SK-N-SH (cell line): Measurements from ENCODE around the gene ACAP1. TPM values are rescaled to one million over a fixed set of nuclear protein-coding genes. Genes with fewer than 3 reads are reported as not detected.

Source experiments
- CTCF ChIA-PET: fragments of 300-600, 350-600 bp; formaldehyde crosslinking; extraction: SDS; loops from one replicate; lab custom pipeline; 2021; lab: Yijun Ruan, JAX
- POLR2A ChIA-PET: fragments of 350-600 bp; sonication (Branson Sonifier 250); formaldehyde crosslinking; extraction: SDS; loops from one replicate; lab custom pipeline; 2020; ENCODE audit warnings: antibody characterized with exemption, inconsistent platforms; lab: Yijun Ruan, JAX
- DNase-seq: peaks from one replicate; pipeline ENCODE4 v3.0.0; 2012
- H2AFZ ChIP-seq: fragments of 200-600 bp; sonication (generic); 2 replicates; pipeline ENCODE4 v1.8.1; 2016; ENCODE audit warnings: antibody characterized with exemption, mild to moderate bottlenecking, low read depth
- H3F3A ChIP-seq: fragments of 200-600 bp; sonication (generic); replicated peaks from 2 replicates; pipeline ENCODE3; 2016; ENCODE audit warnings: antibody characterized with exemption, mild to moderate bottlenecking; ENCODE audit not compliant: insufficient read depth
- H3K27ac ChIP-seq, 2 experiments: fragments of 200-500 bp in 1 of 2; fragments of 200-600 bp in 1 of 2; sonication (Bioruptor generic) in 1 of 2; sonication (generic), shearing (Covaris generic) in 1 of 2; 2 replicates each; pipeline versions ENCODE4 v1.5.1 to v1.6.1; 2014 to 2016; ENCODE audit warnings: low read depth in 2 of 2, inconsistent platforms in 1 of 2, low read length in 1 of 2, mild to moderate bottlenecking in 1 of 2, mixed read lengths in 1 of 2
- H3K27me3 ChIP-seq: fragments of 200-600 bp; sonication (generic), shearing (Covaris generic); 2 replicates; pipeline ENCODE4 v1.6.1; 2016; ENCODE audit warnings: mixed run types; ENCODE audit not compliant: insufficient read depth
- H3K36me3 ChIP-seq, 2 experiments: fragments of 200-500 bp in 1 of 2; fragments of 200-600 bp in 1 of 2; sonication (Bioruptor generic) in 1 of 2; sonication (generic) in 1 of 2; replicated peaks in 1 of 2; 2 replicates each; pipeline versions ENCODE3 to v1.5.1; 2014 to 2016; ENCODE audit warnings: low read length in 1 of 2, mild to moderate bottlenecking in 1 of 2; ENCODE audit not compliant: insufficient read depth in 2 of 2, control insufficient read depth in 1 of 2
- H3K4me1 ChIP-seq, 2 experiments: fragments of 200-500 bp in 1 of 2; fragments of 200-600 bp in 1 of 2; sonication (Bioruptor generic) in 1 of 2; sonication (generic), shearing (Covaris generic) in 1 of 2; 2 replicates each; pipeline versions ENCODE4 v1.5.1 to v1.6.1; 2014 to 2016; ENCODE audit warnings: low read depth in 1 of 2, low read length in 1 of 2, mixed run types in 1 of 2; ENCODE audit not compliant: insufficient read depth in 2 of 2, control insufficient read depth in 1 of 2
- H3K4me2 ChIP-seq: fragments of 200-600 bp; sonication (generic), shearing (Covaris generic); 2 replicates; pipeline ENCODE4 v1.6.1; 2017; ENCODE audit warnings: mixed run types
- H3K4me3 ChIP-seq, 2 experiments: fragments of 200-500 bp in 1 of 2; fragments of 200-600 bp in 1 of 2; sonication (Bioruptor generic) in 1 of 2; sonication (generic), shearing (Covaris generic) in 1 of 2; 2 replicates each; pipeline versions ENCODE4 v1.5.1 to v1.8.1; 2014 to 2016; ENCODE audit warnings: low read depth in 2 of 2, inconsistent platforms in 1 of 2, low read length in 1 of 2, mild to moderate bottlenecking in 1 of 2, mixed read lengths in 1 of 2, moderate library complexity in 1 of 2
- H3K79me2 ChIP-seq: fragments of 200-600 bp; sonication (generic); 2 replicates; pipeline ENCODE4 v1.8.1; 2017; ENCODE audit warnings: mild to moderate bottlenecking; ENCODE audit not compliant: insufficient read depth
- H3K9ac ChIP-seq: fragments of 200-600 bp; sonication (generic); 2 replicates; pipeline ENCODE4 v1.6.1; 2017; ENCODE audit warnings: mixed run types
- H3K9me2 ChIP-seq: fragments of 200-600 bp; sonication (generic); 2 replicates; pipeline ENCODE4 v1.6.1; 2017; ENCODE audit warnings: mixed run types
- H3K9me3 ChIP-seq: fragments of 200-600 bp; sonication (generic); 2 replicates; pipeline ENCODE4 v1.6.1; 2017; ENCODE audit warnings: mixed run types, mild to moderate bottlenecking, moderate library complexity
- H4K20me1 ChIP-seq: fragments of 200-600 bp; sonication (generic); 2 replicates; pipeline ENCODE4 v1.6.1; 2017; ENCODE audit warnings: mild to moderate bottlenecking, mixed run types; ENCODE audit not compliant: insufficient read depth
- CHD2 ChIP-seq: fragments of 150-350 bp; IDR thresholded peaks from 2 replicates; pipeline ENCODE4 v1.6.1; 2018; ENCODE audit warnings: low read length; ENCODE audit not compliant: partially characterized antibody
- CTCF ChIP-seq: fragments of 200-600 bp; sonication (generic); IDR thresholded peaks from 2 replicates; pipeline ENCODE4 v1.6.1; 2017; ENCODE audit warnings: antibody characterized with exemption, mild to moderate bottlenecking, moderate library complexity
- ELF1 ChIP-seq: IDR thresholded peaks from 2 replicates; pipeline ENCODE4 v1.4.0; 2012
- FOXM1 ChIP-seq: IDR thresholded peaks from 2 replicates; pipeline ENCODE4 v1.4.0; 2012; ENCODE audit warnings: low read depth, mild to moderate bottlenecking
- NRF1 ChIP-seq: IDR thresholded peaks from 2 replicates; pipeline ENCODE4 v1.6.1; 2012; ENCODE audit warnings: low read depth, mild to moderate bottlenecking, low read length
- POLR2AphosphoS5 ChIP-seq: IDR thresholded peaks from 2 replicates; pipeline ENCODE4 v1.6.1; 2012; ENCODE audit warnings: low read depth, low read length
- RAD21 ChIP-seq: IDR thresholded peaks from 2 replicates; pipeline ENCODE4 v1.6.1; 2012; ENCODE audit warnings: mild to moderate bottlenecking, low read length
- RFX5 ChIP-seq: IDR thresholded peaks from 2 replicates; pipeline ENCODE4 v1.6.1; 2012; ENCODE audit warnings: mild to moderate bottlenecking, improper control_type of control experiment, low read length
- WGBS: methylation state at CpG from one replicate; pipeline ENCODE4 v1.1.6; 2017; ENCODE audit warnings: low lambda C conversion rate; 5-methylcytosine and 5-hydroxymethylcytosine counted together
- polyA plus RNA-seq, 3 experiments: library from polyadenylated mRNA; depleted of rRNA; stranded (reverse); fragments of >200 nt; gene quantifications; 2 replicates each; pipeline ENCODE4 v1.2.3, GENCODE V29; 2012
- TF ChIP-seq, protein P1 (sequence below): IDR thresholded peaks from 2 replicates; pipeline ENCODE4 v1.4.0; 2012; ENCODE audit warnings: low read depth, borderline replicate concordance
- TF ChIP-seq, protein P2 (sequence below): IDR thresholded peaks from 2 replicates; pipeline ENCODE4 v1.6.1; 2012; ENCODE audit warnings: mild to moderate bottlenecking, low read depth, low read length, moderate library complexity

Gene ACAP1
- polyA plus RNA-seq, 1 of the 3 experiments (the other 2 are of a cell fraction) = 0.71 TPM

GRCh38 chr17:7346761-7347614 lies 10.7 kb downstream of the ACAP1 start:
- DNase-seq = no peak
- WGBS = 74% methylated on average over 17 of the region's 18 CpGs
- Histone ChIP-seq H3F3A (peaks cover 18% of the 10 kb centered on the region), H3K4me2 (no peak overlapping the region), H3K36me3 (no peaks in the 10 kb centered on the region), H3K79me2 (peaks cover 11% of the 10 kb centered on the region), H3K27me3 (peaks cover 10% of the 10 kb centered on the region; the same call in 1 of the 2 replicates), H3K9ac (no peak overlapping the region), H3K4me3 (no peak overlapping the region), H2AFZ (no peak overlapping the region), H3K27ac (no peak overlapping the region), H4K20me1 (no peaks in the 10 kb centered on the region; the same call in 1 of the 2 replicates), H3K4me1 (peaks cover 6 to 16% of the 10 kb centered on the region in 2 experiments; a peak in 2 of 4 replicates), H3K9me3 (no peaks in the 10 kb centered on the region), H3K9me2 (no peaks in the 10 kb centered on the region)
- TF ChIP-seq CHD2 (no peak), NRF1 (no peak)
- TF ChIP-seq, protein P1, sequence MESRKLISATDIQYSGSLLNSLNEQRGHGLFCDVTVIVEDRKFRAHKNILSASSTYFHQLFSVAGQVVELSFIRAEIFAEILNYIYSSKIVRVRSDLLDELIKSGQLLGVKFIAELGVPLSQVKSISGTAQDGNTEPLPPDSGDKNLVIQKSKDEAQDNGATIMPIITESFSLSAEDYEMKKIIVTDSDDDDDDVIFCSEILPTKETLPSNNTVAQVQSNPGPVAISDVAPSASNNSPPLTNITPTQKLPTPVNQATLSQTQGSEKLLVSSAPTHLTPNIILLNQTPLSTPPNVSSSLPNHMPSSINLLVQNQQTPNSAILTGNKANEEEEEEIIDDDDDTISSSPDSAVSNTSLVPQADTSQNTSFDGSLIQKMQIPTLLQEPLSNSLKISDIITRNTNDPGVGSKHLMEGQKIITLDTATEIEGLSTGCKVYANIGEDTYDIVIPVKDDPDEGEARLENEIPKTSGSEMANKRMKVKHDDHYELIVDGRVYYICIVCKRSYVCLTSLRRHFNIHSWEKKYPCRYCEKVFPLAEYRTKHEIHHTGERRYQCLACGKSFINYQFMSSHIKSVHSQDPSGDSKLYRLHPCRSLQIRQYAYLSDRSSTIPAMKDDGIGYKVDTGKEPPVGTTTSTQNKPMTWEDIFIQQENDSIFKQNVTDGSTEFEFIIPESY = no peak
- ChIA-PET CTCF (interaction anchor here (0.8 to 5.6 kb wide), 9 partner anchors 8 to 214 kb away, joined by 3 to 55 read pairs (median 7); partner anchors contain the start of genes ACAP1, DVL2, GABARAP and SENP3), POLR2A (no interaction called here)

GRCh38 chr17:7347630-7348477 lies 11.5 kb downstream of the ACAP1 start:
- WGBS = 75% methylated on average over 11 of the region's 19 CpGs
- CTCF ChIA-PET = interaction anchor here (0.8 to 4.8 kb wide), 10 partner anchors 8 to 302 kb away, joined by 3 to 25 read pairs (median 4); partner anchors contain the start of genes NEURL4, SENP3 and SLC2A4
- POLR2A ChIA-PET = no interaction called here

More at GRCh38 chr17:7347630-7348477, 11.5 kb downstream of the ACAP1 start:
- peaks cover 18% of the 10 kb centered on the region for H3F3A ChIP-seq
- no peak overlapping the region for H2AFZ ChIP-seq
- H4K20me1 ChIP-seq = no peaks in the 10 kb centered on the region; the same call in 1 of the 2 replicates
- TF ChIP-seq RAD21 (no peak), NRF1 (no peak), RFX5 (no peak), CHD2 (no peak), POLR2AphosphoS5 (no peak), FOXM1 (no peak), ELF1 (no peak), CTCF (no peak)
- TF ChIP-seq, protein P2, sequence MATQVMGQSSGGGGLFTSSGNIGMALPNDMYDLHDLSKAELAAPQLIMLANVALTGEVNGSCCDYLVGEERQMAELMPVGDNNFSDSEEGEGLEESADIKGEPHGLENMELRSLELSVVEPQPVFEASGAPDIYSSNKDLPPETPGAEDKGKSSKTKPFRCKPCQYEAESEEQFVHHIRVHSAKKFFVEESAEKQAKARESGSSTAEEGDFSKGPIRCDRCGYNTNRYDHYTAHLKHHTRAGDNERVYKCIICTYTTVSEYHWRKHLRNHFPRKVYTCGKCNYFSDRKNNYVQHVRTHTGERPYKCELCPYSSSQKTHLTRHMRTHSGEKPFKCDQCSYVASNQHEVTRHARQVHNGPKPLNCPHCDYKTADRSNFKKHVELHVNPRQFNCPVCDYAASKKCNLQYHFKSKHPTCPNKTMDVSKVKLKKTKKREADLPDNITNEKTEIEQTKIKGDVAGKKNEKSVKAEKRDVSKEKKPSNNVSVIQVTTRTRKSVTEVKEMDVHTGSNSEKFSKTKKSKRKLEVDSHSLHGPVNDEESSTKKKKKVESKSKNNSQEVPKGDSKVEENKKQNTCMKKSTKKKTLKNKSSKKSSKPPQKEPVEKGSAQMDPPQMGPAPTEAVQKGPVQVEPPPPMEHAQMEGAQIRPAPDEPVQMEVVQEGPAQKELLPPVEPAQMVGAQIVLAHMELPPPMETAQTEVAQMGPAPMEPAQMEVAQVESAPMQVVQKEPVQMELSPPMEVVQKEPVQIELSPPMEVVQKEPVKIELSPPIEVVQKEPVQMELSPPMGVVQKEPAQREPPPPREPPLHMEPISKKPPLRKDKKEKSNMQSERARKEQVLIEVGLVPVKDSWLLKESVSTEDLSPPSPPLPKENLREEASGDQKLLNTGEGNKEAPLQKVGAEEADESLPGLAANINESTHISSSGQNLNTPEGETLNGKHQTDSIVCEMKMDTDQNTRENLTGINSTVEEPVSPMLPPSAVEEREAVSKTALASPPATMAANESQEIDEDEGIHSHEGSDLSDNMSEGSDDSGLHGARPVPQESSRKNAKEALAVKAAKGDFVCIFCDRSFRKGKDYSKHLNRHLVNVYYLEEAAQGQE = no peak
- no peak overlapping the region for H3K4me3 ChIP-seq
- no peaks in the 10 kb centered on the region for H3K9me3 ChIP-seq
- peaks cover 20% of the 10 kb centered on the region for H3K79me2 ChIP-seq
- no peak overlapping the region for H3K4me2 ChIP-seq
- H3K27me3 ChIP-seq = peaks cover 10% of the 10 kb centered on the region; the same call in 1 of the 2 replicates
- H3K27ac ChIP-seq = no peak overlapping the region
- H3K9ac ChIP-seq = no peak overlapping the region
- DNase-seq = no peak
- H3K9me2 ChIP-seq = no peaks in the 10 kb centered on the region
- H3K4me1 ChIP-seq = peaks cover 8 to 22% of the 10 kb centered on the region in 2 experiments; a peak in 2 of 4 replicates
- H3K36me3 ChIP-seq = no peaks in the 10 kb centered on the region
